ENCODE results near the gene HSD11B1. TPM values are rescaled to one million over a fixed set of nuclear protein-coding genes. Genes with fewer than 3 reads are reported as not detected.

The HSD11B1 gene
- total and polyA plus RNA-seq, 2 of the 4 experiments (the other 2 are of a cell fraction): 0.41 to 0.72 TPM

DNA sequence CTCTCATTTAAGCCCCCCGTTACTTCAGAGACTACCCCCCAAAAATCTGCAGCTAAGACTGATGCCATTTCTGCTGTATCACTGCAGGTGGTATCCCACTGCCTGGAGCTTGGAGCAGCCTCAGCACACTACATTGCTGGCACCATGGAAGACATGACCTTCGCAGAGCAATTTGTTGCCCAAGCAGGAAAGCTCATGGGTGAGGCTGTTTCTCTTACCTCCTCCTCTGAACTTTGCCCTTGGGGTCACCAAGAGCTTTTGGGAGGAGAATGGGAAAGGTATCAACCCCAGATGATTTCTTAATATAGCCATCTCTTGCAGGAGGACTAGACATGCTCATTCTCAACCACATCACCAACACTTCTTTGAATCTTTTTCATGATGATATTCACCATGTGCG lies 2.0 kb downstream of the HSD11B1 start:
- intact Hi-C loops (cut with micrococcal nuclease) (loop anchor here (2.0 kb wide), 1 partner anchor 32 kb away; no protein-coding TSS in a partner anchor), in situ Hi-C loops (cut with MboI; ENCODE audit: low sequenced_read_pairs) (no loop called here), dilution Hi-C loops (cut with HindIII; ENCODE audit: low sequenced_read_pairs, unreplicated experiment) (no loop called here)
- no peak overlapping the region for H3K4ac ChIP-seq (ENCODE audit: low read depth, low read length)
- no peak overlapping the region for H2AK5ac ChIP-seq (ENCODE audit: low read depth, low read length)
- no peak overlapping the region for H2AFZ ChIP-seq (replicated peaks; ENCODE audit: low read length, poor library complexity)
- no peak overlapping the region for H3K18ac ChIP-seq (ENCODE audit: low read depth, low read length)
- no peak overlapping the region for H4K5ac ChIP-seq (ENCODE audit: low read depth, low read length)
- ATAC-seq (ENCODE audit: low read depth): no peak
- H2BK20ac ChIP-seq (ENCODE audit: low read depth, low read length): no peak overlapping the region
- H4K20me1 ChIP-seq (ENCODE audit: insufficient read depth, low read length): no peaks in the 10 kb centered on the region
- no peak for DNase-seq
- H3K56ac ChIP-seq (ENCODE audit: extremely low read depth, insufficient read depth, low read length): no peak overlapping the region
- H4K91ac ChIP-seq (ENCODE audit: insufficient read depth, low read depth, low read length): no peak overlapping the region
- TF ChIP-seq BHLHE40 (IDR thresholded peaks at IDR 0.05; ENCODE audit: low read depth, low read length) (no peak), MAFK (IDR thresholded peaks at IDR 0.05; ENCODE audit: low read depth, low read length) (no peak), FOS (IDR thresholded peaks at IDR 0.05; ENCODE audit: low read depth, low read length) (no peak), SMC3 (IDR thresholded peaks at IDR 0.05; ENCODE audit: low read depth, low read length) (no peak), CEBPB (IDR thresholded peaks at IDR 0.05; ENCODE audit: low read depth, low read length) (no peak), NFE2L2 (IDR thresholded peaks at IDR 0.05; ENCODE audit: low read depth, low read length) (no peak), RFX5 (IDR thresholded peaks at IDR 0.05; ENCODE audit: low read depth, low read length) (no peak), POLR2A (IDR thresholded peaks at IDR 0.05; ENCODE audit: low read depth, low read length) (no peak), RAD21 (IDR thresholded peaks at IDR 0.05; ENCODE audit: low read length) (no peak), MAZ (IDR thresholded peaks at IDR 0.05; ENCODE audit: borderline replicate concordance, low read depth, low read length) (no peak), MXI1 (IDR thresholded peaks at IDR 0.05; ENCODE audit: borderline replicate concordance, low read depth, low read length) (no peak), CHD1 (IDR thresholded peaks at IDR 0.05; ENCODE audit: low read depth, low read length) (no peak), RCOR1 (IDR thresholded peaks at IDR 0.05; ENCODE audit: insufficient replicate concordance, low read length) (no peak)
- TF ChIP-seq, protein P1, sequence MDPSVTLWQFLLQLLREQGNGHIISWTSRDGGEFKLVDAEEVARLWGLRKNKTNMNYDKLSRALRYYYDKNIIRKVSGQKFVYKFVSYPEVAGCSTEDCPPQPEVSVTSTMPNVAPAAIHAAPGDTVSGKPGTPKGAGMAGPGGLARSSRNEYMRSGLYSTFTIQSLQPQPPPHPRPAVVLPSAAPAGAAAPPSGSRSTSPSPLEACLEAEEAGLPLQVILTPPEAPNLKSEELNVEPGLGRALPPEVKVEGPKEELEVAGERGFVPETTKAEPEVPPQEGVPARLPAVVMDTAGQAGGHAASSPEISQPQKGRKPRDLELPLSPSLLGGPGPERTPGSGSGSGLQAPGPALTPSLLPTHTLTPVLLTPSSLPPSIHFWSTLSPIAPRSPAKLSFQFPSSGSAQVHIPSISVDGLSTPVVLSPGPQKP (IDR thresholded peaks at IDR 0.05; ENCODE audit: borderline replicate concordance, low read depth, low read length): no peak
- TF ChIP-seq, protein P2, sequence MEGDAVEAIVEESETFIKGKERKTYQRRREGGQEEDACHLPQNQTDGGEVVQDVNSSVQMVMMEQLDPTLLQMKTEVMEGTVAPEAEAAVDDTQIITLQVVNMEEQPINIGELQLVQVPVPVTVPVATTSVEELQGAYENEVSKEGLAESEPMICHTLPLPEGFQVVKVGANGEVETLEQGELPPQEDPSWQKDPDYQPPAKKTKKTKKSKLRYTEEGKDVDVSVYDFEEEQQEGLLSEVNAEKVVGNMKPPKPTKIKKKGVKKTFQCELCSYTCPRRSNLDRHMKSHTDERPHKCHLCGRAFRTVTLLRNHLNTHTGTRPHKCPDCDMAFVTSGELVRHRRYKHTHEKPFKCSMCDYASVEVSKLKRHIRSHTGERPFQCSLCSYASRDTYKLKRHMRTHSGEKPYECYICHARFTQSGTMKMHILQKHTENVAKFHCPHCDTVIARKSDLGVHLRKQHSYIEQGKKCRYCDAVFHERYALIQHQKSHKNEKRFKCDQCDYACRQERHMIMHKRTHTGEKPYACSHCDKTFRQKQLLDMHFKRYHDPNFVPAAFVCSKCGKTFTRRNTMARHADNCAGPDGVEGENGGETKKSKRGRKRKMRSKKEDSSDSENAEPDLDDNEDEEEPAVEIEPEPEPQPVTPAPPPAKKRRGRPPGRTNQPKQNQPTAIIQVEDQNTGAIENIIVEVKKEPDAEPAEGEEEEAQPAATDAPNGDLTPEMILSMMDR (conservative IDR thresholded peaks at IDR 0.05; ENCODE audit: low read depth, low read length): no peak
- TF ChIP-seq, protein P3, sequence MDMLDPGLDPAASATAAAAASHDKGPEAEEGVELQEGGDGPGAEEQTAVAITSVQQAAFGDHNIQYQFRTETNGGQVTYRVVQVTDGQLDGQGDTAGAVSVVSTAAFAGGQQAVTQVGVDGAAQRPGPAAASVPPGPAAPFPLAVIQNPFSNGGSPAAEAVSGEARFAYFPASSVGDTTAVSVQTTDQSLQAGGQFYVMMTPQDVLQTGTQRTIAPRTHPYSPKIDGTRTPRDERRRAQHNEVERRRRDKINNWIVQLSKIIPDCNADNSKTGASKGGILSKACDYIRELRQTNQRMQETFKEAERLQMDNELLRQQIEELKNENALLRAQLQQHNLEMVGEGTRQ (IDR thresholded peaks at IDR 0.05; ENCODE audit: low read depth, low read length): no peak
- ChIA-PET CTCF (no interaction called here), POLR2A (ENCODE audit: unreplicated experiment) (no interaction called here)
- WGBS, 2 experiments (ENCODE audit: extremely low coverage in 2 of 2, insufficient read length in 1 of 2): 100% methylated on average over 1 of the region's 3 CpGs; no CpG with 5 or more reads in 1 of the 2 experiments
- no peak overlapping the region for H3K4me3 ChIP-seq (ENCODE audit: insufficient read depth, low read depth, low read length)
- no peak overlapping the region for H3K4me2 ChIP-seq (ENCODE audit: low read depth, low read length)
- H2BK120ac ChIP-seq (ENCODE audit: low read depth, low read length): no peak overlapping the region
- no peak overlapping the region for H4K8ac ChIP-seq (ENCODE audit: low read depth in 2 of 2, low read length in 2 of 2)
- BruUV-seq (replicated peaks): no TSS peak
- no peaks in the 10 kb centered on the region for H3K9me3 ChIP-seq (ENCODE audit: control insufficient read depth, insufficient read depth, low read length)
- H3K9me1 ChIP-seq (ENCODE audit: insufficient read depth, low read length): no peaks in the 10 kb centered on the region
- H3K79me1 ChIP-seq (ENCODE audit: low read depth in 1 of 2, low read length in 2 of 2): no peaks in the 10 kb centered on the region
- no peak overlapping the region for H3K14ac ChIP-seq (replicated peaks; ENCODE audit: low read depth, low read length)
- H3K4me1 ChIP-seq (ENCODE audit: control insufficient read depth, insufficient read depth, low read length): no peaks in the 10 kb centered on the region
- H3K36me3 ChIP-seq (ENCODE audit: control insufficient read depth, insufficient read depth, low read length): no peaks in the 10 kb centered on the region
- H2AK9ac ChIP-seq (replicated peaks; ENCODE audit: low read depth, low read length, poor library complexity): no peak overlapping the region
- H3K27me3 ChIP-seq (ENCODE audit: control insufficient read depth, insufficient read depth, low read length): no peaks in the 10 kb centered on the region
- H3K9ac ChIP-seq (ENCODE audit: low read depth, low read length): no peak overlapping the region
- no peak overlapping the region for H3K23ac ChIP-seq (ENCODE audit: low read depth, low read length)
- no peak overlapping the region for H2BK15ac ChIP-seq (ENCODE audit: low read depth, low read length)
- no peak overlapping the region for H3K27ac ChIP-seq (ENCODE audit: insufficient read depth, low read length)
- H2BK5ac ChIP-seq (ENCODE audit: low read depth, low read length, poor library complexity, severe bottlenecking): no peak overlapping the region

All from IMR-90 (cell line).